GM12874 (cell line): Measurements from ENCODE around the gene PINLYP.

Experiments
- CTCF ChIP-seq: IDR thresholded peaks from 2 replicates; pipeline ENCODE4 v1.5.1; 2011; ENCODE audit warnings: low read depth, mild to moderate bottlenecking, control low read depth, low read length, moderate library complexity; ENCODE audit not compliant: insufficient read depth

The PINLYP gene

DNA sequence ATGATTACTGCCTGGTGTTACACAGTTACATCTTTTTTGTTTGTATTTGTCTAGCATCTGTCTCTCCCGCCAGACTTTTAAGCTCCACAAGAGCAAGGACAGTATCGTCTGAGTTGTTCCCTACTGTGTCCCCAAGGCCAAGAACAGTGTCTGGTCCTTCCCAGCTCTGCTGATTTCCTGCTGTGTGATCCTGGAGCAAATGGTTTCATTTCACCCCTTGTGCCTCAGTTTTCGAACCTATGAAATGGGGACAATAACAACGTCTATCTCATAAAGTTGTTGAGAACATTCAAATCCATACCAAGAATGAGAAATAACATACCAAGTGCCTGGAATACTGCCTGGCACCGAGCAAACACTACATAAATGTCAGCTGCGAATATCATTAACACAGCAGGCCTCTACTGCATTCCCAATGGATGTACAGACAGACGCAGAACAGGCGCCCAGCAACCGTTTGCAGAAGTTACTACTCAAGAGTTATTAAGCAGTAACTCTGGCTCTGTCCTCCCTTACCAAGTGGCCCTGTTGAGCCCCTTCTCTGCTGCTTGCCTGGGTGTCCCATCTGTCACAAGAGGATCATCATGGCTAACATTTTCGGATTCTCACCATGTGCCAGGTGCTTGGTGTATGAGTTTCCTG, 11.7 kb upstream of the PINLYP start:
- no peak for TF ChIP-seq CTCF

- no peak for TF ChIP-seq CTCF
These were observed 10.8 kb upstream of the PINLYP start for GRCh38 chr19:43564800-43565199.

- no peak for TF ChIP-seq CTCF
These were observed 5.9 kb upstream of the PINLYP start for GRCh38 chr19:43569657-43570056.

DNA sequence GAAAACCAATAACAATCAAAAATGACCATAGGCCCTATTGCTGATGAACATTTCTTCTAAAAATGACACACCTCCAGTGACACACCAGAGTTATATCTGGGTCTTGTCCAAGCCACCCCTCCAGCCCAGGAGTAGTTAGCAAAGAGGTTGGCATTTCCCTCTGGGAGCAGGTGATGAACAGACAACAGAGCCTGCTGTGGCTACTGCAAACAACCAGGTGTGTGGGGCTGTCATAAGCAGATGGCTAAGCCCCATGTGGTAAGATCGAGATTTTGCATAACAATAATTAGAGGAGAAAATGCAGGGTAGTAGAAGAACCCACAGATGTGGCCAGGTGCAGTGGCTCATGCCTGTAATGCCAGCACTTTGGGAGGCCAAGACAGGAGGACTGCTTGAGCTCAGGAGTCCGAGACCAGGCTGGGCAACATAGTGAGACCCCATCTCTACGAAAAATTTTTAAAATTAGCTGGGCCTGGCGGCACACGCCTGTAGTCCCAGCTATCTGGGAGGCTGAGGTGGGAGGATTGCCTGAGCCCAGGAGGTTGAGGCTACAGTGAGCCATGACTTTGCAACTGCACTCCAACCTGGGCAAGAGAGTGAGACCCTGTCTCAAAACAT, 5.3 kb upstream of the PINLYP start:
- no peak for TF ChIP-seq CTCF

DNA sequence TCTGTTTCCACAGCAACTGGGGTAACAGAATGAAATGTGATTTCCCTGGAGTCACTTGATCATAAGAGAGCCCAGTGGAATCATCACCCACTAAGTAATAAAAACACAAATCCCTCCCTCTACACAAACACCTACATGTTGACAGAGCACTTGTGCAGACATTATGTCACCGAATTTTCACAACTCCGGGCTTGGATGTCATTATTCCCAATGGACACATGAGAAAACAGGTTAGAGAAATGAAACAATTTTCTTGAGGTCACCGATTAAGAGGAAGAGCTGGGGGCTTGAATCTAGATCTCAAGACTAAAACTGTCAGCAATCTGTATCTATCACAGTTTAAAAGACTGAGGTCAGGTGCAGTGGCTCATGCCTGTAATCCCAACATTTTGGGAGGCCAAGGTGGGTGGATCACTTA, 3.4 kb upstream of the PINLYP start:
- TF ChIP-seq CTCF: no peak

- no peak for TF ChIP-seq CTCF
These were observed 1.0 kb upstream of the PINLYP start for GRCh38 chr19:43574424-43575155.

GRCh38 chr19:43575955-43576878, 616 bp downstream of the PINLYP start:
- TF ChIP-seq CTCF: no peak
